OCI-LY1 (cell line): ENCODE results near the gene MCRS1.

Experiments
- CTCF ChIP-seq: fragments of 200-600 bp; sonication (generic), shearing (Covaris generic); IDR thresholded peaks from 2 replicates; pipeline ENCODE4 v1.5.1; 2017; ENCODE audit warnings: mild to moderate bottlenecking, antibody characterized with exemption, low read length, moderate library complexity, mixed read lengths
- EZH2 ChIP-seq: fragments of 200-600 bp; sonication (generic), shearing (Covaris generic); IDR thresholded peaks from 2 replicates; pipeline ENCODE4 v1.8.0; 2017; ENCODE audit warnings: borderline replicate concordance, mixed run types, mild to moderate bottlenecking, antibody characterized with exemption, low read length, moderate library complexity, mixed read lengths

- no peak for TF ChIP-seq CTCF
- TF ChIP-seq EZH2 = no peak
Observed at GRCh38 chr12:49599961-49600360, 32.0 kb upstream of the MCRS1 start.
